ENCODE results near the gene PDHX. TPM values are rescaled to one million over a fixed set of nuclear protein-coding genes. Genes with fewer than 3 reads are reported as not detected.

Gene PDHX
- total RNA-seq, 6 experiments from 2014 or later = 37.4 to 47.0 (median 42.2) TPM

DNA sequence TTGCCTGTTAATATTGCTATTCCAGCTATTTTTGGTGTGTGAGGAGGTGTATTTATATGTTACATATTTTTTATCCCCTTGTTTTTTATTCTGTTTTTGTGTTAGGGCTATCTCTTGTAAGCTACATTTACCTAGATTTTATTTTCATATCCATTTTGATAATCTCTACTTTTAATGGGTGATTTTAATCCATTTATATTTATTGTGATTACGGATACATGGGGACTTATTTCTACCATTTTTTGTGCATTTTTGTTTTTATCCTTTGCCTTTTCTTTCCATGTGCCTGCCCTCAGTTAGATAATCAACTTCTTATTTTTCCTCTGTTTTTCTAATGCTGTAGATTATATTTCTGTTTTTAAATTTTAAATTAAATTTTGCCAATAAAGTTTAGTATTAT is 28.3 kb downstream of the PDHX start:
- peaks cover 39% of the 10 kb centered on the region for H3K36me3 Mint-ChIP-seq (ENCODE audit: low read depth)
- H3K27me3 Mint-ChIP-seq (ENCODE audit: insufficient read depth) = no peaks in the 10 kb centered on the region
- no peak for DNase-seq
- H3K9me3 Mint-ChIP-seq = peaks cover 5% of the 10 kb centered on the region
- H3K4me3 Mint-ChIP-seq = no peak overlapping the region
- peaks cover 26% of the 10 kb centered on the region for H3K4me1 Mint-ChIP-seq (ENCODE audit: low read depth)
- TF ChIP-seq, protein P1, sequence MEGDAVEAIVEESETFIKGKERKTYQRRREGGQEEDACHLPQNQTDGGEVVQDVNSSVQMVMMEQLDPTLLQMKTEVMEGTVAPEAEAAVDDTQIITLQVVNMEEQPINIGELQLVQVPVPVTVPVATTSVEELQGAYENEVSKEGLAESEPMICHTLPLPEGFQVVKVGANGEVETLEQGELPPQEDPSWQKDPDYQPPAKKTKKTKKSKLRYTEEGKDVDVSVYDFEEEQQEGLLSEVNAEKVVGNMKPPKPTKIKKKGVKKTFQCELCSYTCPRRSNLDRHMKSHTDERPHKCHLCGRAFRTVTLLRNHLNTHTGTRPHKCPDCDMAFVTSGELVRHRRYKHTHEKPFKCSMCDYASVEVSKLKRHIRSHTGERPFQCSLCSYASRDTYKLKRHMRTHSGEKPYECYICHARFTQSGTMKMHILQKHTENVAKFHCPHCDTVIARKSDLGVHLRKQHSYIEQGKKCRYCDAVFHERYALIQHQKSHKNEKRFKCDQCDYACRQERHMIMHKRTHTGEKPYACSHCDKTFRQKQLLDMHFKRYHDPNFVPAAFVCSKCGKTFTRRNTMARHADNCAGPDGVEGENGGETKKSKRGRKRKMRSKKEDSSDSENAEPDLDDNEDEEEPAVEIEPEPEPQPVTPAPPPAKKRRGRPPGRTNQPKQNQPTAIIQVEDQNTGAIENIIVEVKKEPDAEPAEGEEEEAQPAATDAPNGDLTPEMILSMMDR (IDR thresholded peaks at IDR 0.05) = no peak
- H3K27ac Mint-ChIP-seq = no peak overlapping the region

DNA sequence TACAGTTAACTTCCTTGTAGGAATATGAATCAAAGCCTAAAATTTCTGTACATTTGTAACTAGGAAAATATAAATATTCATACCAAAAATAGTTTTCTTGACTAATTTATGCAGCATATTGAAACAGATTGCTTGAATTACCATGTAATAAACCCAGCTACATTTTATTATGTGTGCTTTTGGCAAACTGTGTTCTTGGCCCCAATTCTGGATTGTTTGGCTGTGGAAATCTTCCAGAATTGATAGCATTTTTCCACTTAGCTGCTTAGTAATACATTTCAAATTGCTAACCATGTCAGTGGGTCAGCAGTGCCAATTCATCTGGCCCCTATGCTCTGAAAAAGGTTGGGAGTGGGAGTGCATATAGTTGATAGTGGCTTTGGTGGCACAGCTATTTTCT is 32.3 kb downstream of the PDHX start:
- Mint-ChIP-seq H3K9me3 (peaks cover 5% of the 10 kb centered on the region), H3K27ac (no peak overlapping the region), H3K27me3 (ENCODE audit: insufficient read depth) (no peaks in the 10 kb centered on the region), H3K4me1 (ENCODE audit: low read depth) (peaks cover 24% of the 10 kb centered on the region; the same call in 1 of the 2 replicates), H3K4me3 (no peak overlapping the region), H3K36me3 (ENCODE audit: low read depth) (peaks cover 34% of the 10 kb centered on the region)
- TF ChIP-seq, protein P1 (IDR thresholded peaks at IDR 0.05) = no peak
- no peak for DNase-seq

DNA sequence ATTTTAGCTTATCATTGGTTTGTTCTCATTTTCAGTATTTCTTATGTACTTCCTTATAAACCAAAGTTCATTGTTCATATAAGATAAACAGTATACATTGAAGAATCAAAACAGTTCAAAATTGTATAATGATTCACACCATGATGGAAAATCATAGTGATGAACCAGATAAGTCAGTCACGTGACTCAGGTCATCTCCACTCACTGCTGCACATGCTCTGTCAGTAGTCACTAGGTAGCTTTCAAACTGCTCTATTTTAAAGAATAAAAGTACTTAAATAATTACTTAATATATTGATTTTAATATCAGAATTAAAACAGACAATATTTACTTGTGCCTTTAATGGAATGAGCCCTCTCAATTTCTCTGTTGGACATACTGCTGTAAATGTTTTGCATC is 37.5 kb downstream of the PDHX start:
- TF ChIP-seq, protein P1 (IDR thresholded peaks at IDR 0.05) = no peak

DNA sequence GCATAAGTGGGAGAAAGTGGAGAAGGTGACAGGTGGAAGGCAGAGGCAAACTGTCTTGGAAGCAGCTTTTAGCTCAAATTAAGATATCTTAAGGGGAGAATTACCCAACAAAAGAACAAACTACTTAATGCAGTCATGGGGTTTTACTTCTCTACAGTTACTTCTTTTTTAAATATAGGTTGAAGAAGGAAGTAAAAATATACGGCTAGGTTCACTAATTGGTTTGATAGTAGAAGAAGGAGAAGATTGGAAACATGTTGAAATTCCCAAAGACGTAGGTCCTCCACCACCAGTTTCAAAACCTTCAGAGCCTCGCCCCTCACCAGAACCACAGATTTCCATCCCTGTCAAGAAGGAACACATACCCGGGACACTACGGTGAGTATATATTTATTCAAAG is 40.8 kb downstream of the PDHX start:
- no peaks in the 10 kb centered on the region for H3K9me3 Mint-ChIP-seq
- peaks cover 28% of the 10 kb centered on the region for H3K36me3 Mint-ChIP-seq (ENCODE audit: low read depth)
- peaks cover 23% of the 10 kb centered on the region for H3K4me1 Mint-ChIP-seq (ENCODE audit: low read depth)
- DNase-seq = no peak
- TF ChIP-seq, protein P1 (IDR thresholded peaks at IDR 0.05) = no peak
- H3K27ac Mint-ChIP-seq = no peak overlapping the region
- no peak overlapping the region for H3K4me3 Mint-ChIP-seq
- H3K27me3 Mint-ChIP-seq (ENCODE audit: insufficient read depth) = no peaks in the 10 kb centered on the region

More for the DNA sequence above, 37.5 kb downstream of the PDHX start:
- no peak overlapping the region for H3K27ac Mint-ChIP-seq
- peaks cover 15% of the 10 kb centered on the region for H3K36me3 Mint-ChIP-seq (ENCODE audit: low read depth)
- H3K4me1 Mint-ChIP-seq (ENCODE audit: low read depth) = peaks cover 6% of the 10 kb centered on the region
- no peak for DNase-seq
- no peak overlapping the region for H3K4me3 Mint-ChIP-seq
- H3K9me3 Mint-ChIP-seq = no peaks in the 10 kb centered on the region
- H3K27me3 Mint-ChIP-seq (ENCODE audit: insufficient read depth) = no peaks in the 10 kb centered on the region

DNA sequence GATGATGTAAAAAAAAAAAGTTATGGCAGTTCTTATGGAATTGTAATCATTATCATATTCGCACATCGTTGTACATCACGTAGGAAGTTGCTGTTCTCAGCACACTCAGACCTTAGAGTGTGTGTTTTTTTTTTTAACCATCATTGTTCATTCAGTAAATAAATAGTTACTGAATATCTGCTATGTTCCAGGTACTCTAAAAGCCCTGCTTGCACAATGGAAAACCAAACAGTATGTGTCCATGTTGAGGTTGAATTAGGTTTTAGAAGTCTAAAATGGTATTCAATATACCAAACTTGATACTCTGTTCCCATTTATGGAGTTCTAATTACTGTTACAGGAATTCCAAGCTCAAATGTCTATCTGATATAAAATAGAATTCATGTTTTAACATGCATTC is 41.2 kb downstream of the PDHX start:
- Mint-ChIP-seq H3K4me1 (ENCODE audit: low read depth) (peaks cover 23% of the 10 kb centered on the region), H3K27ac (no peak overlapping the region), H3K4me3 (no peak overlapping the region), H3K9me3 (no peaks in the 10 kb centered on the region), H3K36me3 (ENCODE audit: low read depth) (peaks cover 32% of the 10 kb centered on the region), H3K27me3 (ENCODE audit: insufficient read depth) (no peaks in the 10 kb centered on the region)
- DNase-seq = no peak
- TF ChIP-seq, protein P1 (IDR thresholded peaks at IDR 0.05) = no peak

DNA sequence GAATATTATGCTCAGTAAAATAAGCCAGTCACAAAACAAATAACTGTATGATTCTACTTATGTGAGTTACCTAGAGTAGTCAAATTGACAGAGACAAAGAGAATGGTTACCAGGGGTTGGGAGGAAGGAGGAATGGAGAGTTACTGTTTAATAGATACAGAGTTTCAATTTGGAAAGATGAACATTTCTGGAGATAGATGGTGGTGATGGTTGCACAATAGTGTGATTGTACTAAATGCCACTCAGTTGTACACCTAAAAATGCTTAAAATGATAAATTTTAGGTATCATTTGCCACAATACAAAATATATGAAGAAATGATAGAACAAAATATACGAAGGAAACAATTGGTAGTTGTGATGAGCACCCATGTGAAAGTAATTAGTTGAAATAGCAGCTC is 43.4 kb downstream of the PDHX start:
- Mint-ChIP-seq H3K27me3 (ENCODE audit: insufficient read depth) (no peaks in the 10 kb centered on the region), H3K4me3 (0 out of 2 replicates have a peak overlapping the region, but pooled peaks have one; percentile 10), H3K9me3 (no peaks in the 10 kb centered on the region), H3K4me1 (ENCODE audit: low read depth) (peaks cover 18% of the 10 kb centered on the region), H3K36me3 (ENCODE audit: low read depth) (peaks cover 24% of the 10 kb centered on the region), H3K27ac (no peak overlapping the region)
- TF ChIP-seq, protein P1 (IDR thresholded peaks at IDR 0.05) = no peak
- no peak for DNase-seq
